H9 (cell line): Measurements from ENCODE around the gene RAD23A. TPM values are rescaled to one million over a fixed set of nuclear protein-coding genes. Genes with fewer than 3 reads are reported as not detected.

Experiments used
- DNase-seq: peaks from one replicate; pipeline ENCODE4 v3.0.0-alpha.2; 2017
- H2AFZ ChIP-seq: one replicate; pipeline ENCODE4 v1.6.1; 2013; ENCODE audit warnings: mild to moderate bottlenecking, low read length, control low read depth, moderate library complexity
- H2AK5ac ChIP-seq: 2 replicates; pipeline ENCODE4 v1.6.1; 2013; ENCODE audit warnings: low read length, control low read depth, mixed read lengths; ENCODE audit not compliant: insufficient read length
- H2BK120ac ChIP-seq: one replicate; pipeline ENCODE4 v1.6.1; 2013; ENCODE audit warnings: low read depth, mild to moderate bottlenecking, low read length, control low read depth, inconsistent platforms; ENCODE audit not compliant: poor library complexity, severe bottlenecking
- H2BK12ac ChIP-seq: 2 replicates; pipeline ENCODE4 v1.6.1; 2013; ENCODE audit warnings: low read length, control low read depth, mixed read lengths, low read depth; ENCODE audit not compliant: insufficient read length
- H2BK15ac ChIP-seq: 2 replicates; pipeline ENCODE4 v1.6.1; 2013; ENCODE audit warnings: low read depth, low read length, control low read depth
- H2BK20ac ChIP-seq: one replicate; pipeline ENCODE4 v1.6.1; 2013; ENCODE audit warnings: low read depth, mild to moderate bottlenecking, low read length, control low read depth, inconsistent platforms; ENCODE audit not compliant: poor library complexity, severe bottlenecking
- H2BK5ac ChIP-seq: 2 replicates; pipeline ENCODE4 v1.6.1; 2013; ENCODE audit warnings: low read length, control low read depth, mixed read lengths; ENCODE audit not compliant: insufficient read length
- H3K14ac ChIP-seq: 2 replicates; pipeline ENCODE4 v1.6.1; 2013; ENCODE audit warnings: low read length, control low read depth; ENCODE audit not compliant: insufficient read depth
- H3K18ac ChIP-seq: 2 replicates; pipeline ENCODE4 v1.6.1; 2013; ENCODE audit warnings: low read depth, mild to moderate bottlenecking, mixed read lengths, low read length, control low read depth; ENCODE audit not compliant: insufficient read length
- H3K23ac ChIP-seq: 2 replicates; pipeline ENCODE4 v1.6.1; 2013; ENCODE audit warnings: low read length, control low read depth, mixed read lengths, low read depth; ENCODE audit not compliant: insufficient read length
- H3K23me2 ChIP-seq: 2 replicates; pipeline ENCODE4 v1.6.1; 2013; ENCODE audit warnings: low read depth, mild to moderate bottlenecking, mixed read lengths, low read length, control low read depth; ENCODE audit not compliant: insufficient read length, poor library complexity, severe bottlenecking
- H3K27ac ChIP-seq: 2 replicates; pipeline ENCODE4 v1.5.1; 2013; ENCODE audit warnings: low read length, control low read depth, mixed read lengths, low read depth; ENCODE audit not compliant: insufficient read length
- H3K27me3 ChIP-seq: 2 replicates; pipeline ENCODE4 v1.6.1; 2013; ENCODE audit warnings: low read length, control low read depth, inconsistent platforms; ENCODE audit not compliant: insufficient read depth
- H3K4ac ChIP-seq: 2 replicates; pipeline ENCODE4 v1.6.1; 2013; ENCODE audit warnings: low read depth, mild to moderate bottlenecking, control low read depth, inconsistent platforms, low read length, moderate library complexity
- H3K4me1 ChIP-seq: 2 replicates; pipeline ENCODE4 v1.6.1; 2013; ENCODE audit warnings: low read length, control low read depth, inconsistent platforms; ENCODE audit not compliant: insufficient read depth
- H3K4me2 ChIP-seq: 2 replicates; pipeline ENCODE4 v1.6.1; 2013; ENCODE audit warnings: low read length, control low read depth, mixed read lengths; ENCODE audit not compliant: insufficient read length, insufficient read depth
- H3K56ac ChIP-seq: 2 replicates; pipeline ENCODE4 v1.6.1; 2013; ENCODE audit warnings: low read depth, mild to moderate bottlenecking, mixed read lengths, low read length, control low read depth; ENCODE audit not compliant: insufficient read length
- H3K79me1 ChIP-seq: 2 replicates; pipeline ENCODE4 v1.6.1; 2013; ENCODE audit warnings: low read depth, mild to moderate bottlenecking, moderate library complexity, low read length, control low read depth, inconsistent platforms; ENCODE audit not compliant: insufficient read depth, poor library complexity, severe bottlenecking
- H3K79me2 ChIP-seq: 2 replicates; pipeline ENCODE4 v1.6.1; 2013; ENCODE audit warnings: low read length, control low read depth, inconsistent platforms; ENCODE audit not compliant: insufficient read depth
- H3K9ac ChIP-seq: 2 replicates; pipeline ENCODE4 v1.6.1; 2013; ENCODE audit warnings: low read length, control low read depth, mixed read lengths; ENCODE audit not compliant: insufficient read length; ENCODE audit errors: extremely low read depth
- H3K9me3 ChIP-seq: one replicate; pipeline ENCODE4 v1.6.1; 2013; ENCODE audit warnings: low read depth, low read length, inconsistent platforms; ENCODE audit not compliant: control insufficient read depth
- H3T11ph ChIP-seq: one replicate; pipeline ENCODE4 v1.6.1; 2013; ENCODE audit warnings: mild to moderate bottlenecking, low read length, control low read depth, inconsistent platforms
- H4K20me1 ChIP-seq: one replicate; pipeline ENCODE4 v1.6.1; 2013; ENCODE audit not compliant: control insufficient read depth, insufficient read length, insufficient read depth
- H4K5ac ChIP-seq: 2 replicates; pipeline ENCODE4 v1.6.1; 2013; ENCODE audit warnings: low read depth, mild to moderate bottlenecking, mixed read lengths, low read length, control low read depth; ENCODE audit not compliant: insufficient read length
- H4K8ac ChIP-seq: replicated peaks from 2 replicates; pipeline ENCODE4 v1.6.1; 2013; ENCODE audit warnings: low read length, control low read depth, mixed read lengths, low read depth; ENCODE audit not compliant: insufficient read length
- H4K91ac ChIP-seq: 2 replicates; pipeline ENCODE4 v1.6.1; 2013; ENCODE audit warnings: low read depth, mild to moderate bottlenecking, moderate library complexity, mixed read lengths, low read length, control low read depth; ENCODE audit not compliant: insufficient read length
- H3K27ac Mint-ChIP-seq, 3 experiments: 2 replicates in 2 of 3; 3 replicates in 1 of 3; pipeline ENCODE4 v1.8.0; 2020 to 2021; ENCODE audit warnings: mixed read lengths in 3 of 3, mild to moderate bottlenecking in 1 of 3, moderate library complexity in 1 of 3
- H3K27me3 Mint-ChIP-seq: 2 replicates; pipeline ENCODE4 v1.8.0; 2021; ENCODE audit warnings: low read depth, mild to moderate bottlenecking, moderate library complexity, mixed read lengths
- H3K36me3 Mint-ChIP-seq, 3 experiments: 2 replicates in 2 of 3; 3 replicates in 1 of 3; pipeline ENCODE4 v1.8.0; 2020 to 2021; ENCODE audit warnings: low read depth in 3 of 3, mixed read lengths in 3 of 3; ENCODE audit not compliant: insufficient read depth in 1 of 3
- H3K4me1 Mint-ChIP-seq, 2 experiments: 2 replicates each; pipeline ENCODE4 v1.8.0; 2020; ENCODE audit warnings: mixed read lengths in 2 of 2
- H3K4me3 Mint-ChIP-seq, 2 experiments: 2 replicates in 1 of 2; 3 replicates in 1 of 2; pipeline ENCODE4 v1.8.0; 2020 to 2021; ENCODE audit warnings: mild to moderate bottlenecking in 2 of 2, mixed read lengths in 2 of 2, moderate library complexity in 1 of 2
- H3K9me3 Mint-ChIP-seq, 2 experiments: 2 replicates in 1 of 2; 3 replicates in 1 of 2; pipeline ENCODE4 v1.8.0; 2020; ENCODE audit warnings: mild to moderate bottlenecking in 2 of 2, mixed read lengths in 2 of 2, moderate library complexity in 1 of 2
- WGBS: extraction: QIAGEN DNeasy Blood & Tissue Kit; methylation state at CpG from one replicate; pipeline ENCODE4 v1.1.7; 2013; ENCODE audit warnings: missing lambda C conversion rate, low lambda C conversion rate, mixed read lengths; ENCODE audit not compliant: insufficient read length; ENCODE audit errors: extremely low coverage; 5-methylcytosine and 5-hydroxymethylcytosine counted together
- total RNA-seq: library from RNA; stranded (reverse); gene quantifications from 2 replicates; pipeline ENCODE4 v1.2.1, GENCODE V29; 2021
- TF ChIP-seq, protein P1 (sequence below): fragments of 200-600 bp; sonication (generic); conservative IDR thresholded peaks from 3 replicates; pipeline ENCODE4 v1.8.0; 2021; ENCODE audit warnings: antibody characterized with exemption, mild to moderate bottlenecking

RAD23A gene
- total RNA-seq, 1 experiment from 2014 or later = 62.2 TPM

GRCh38 chr19:12955996-12956395, 10.3 kb downstream of the RAD23A start:
- Histone ChIP-seq H2BK12ac (no peak overlapping the region), H4K91ac (no peak overlapping the region), H3K56ac (no peak overlapping the region), H3K79me1 (peaks cover 5% of the 10 kb centered on the region), H3K23ac (no peak overlapping the region), H2AFZ (no peak overlapping the region), H3K4ac (no peak overlapping the region), H2BK120ac (no peak overlapping the region), H4K5ac (no peak overlapping the region), H4K8ac (no peak overlapping the region), H3T11ph (no peak overlapping the region), H3K4me1 (no peaks in the 10 kb centered on the region; the same call in 1 of the 2 replicates), H3K9me3 (no peaks in the 10 kb centered on the region), H3K9ac (peak overlapping the region; percentile 68), H4K20me1 (no peaks in the 10 kb centered on the region), H3K27ac (no peak overlapping the region), H3K23me2 (peaks cover 3% of the 10 kb centered on the region), H2BK5ac (no peak overlapping the region), H2AK5ac (no peak overlapping the region), H3K27me3 (no peaks in the 10 kb centered on the region), H3K18ac (no peak overlapping the region), H2BK20ac (no peak overlapping the region), H3K79me2 (peaks cover 7% of the 10 kb centered on the region; the same call in 1 of the 2 replicates), H3K4me2 (peak overlapping the region; percentile 52), H2BK15ac (no peak overlapping the region), H3K14ac (no peak overlapping the region; the same call in 1 of the 2 replicates)
- Mint-ChIP-seq H3K27me3 (peaks cover 4% of the 10 kb centered on the region), H3K4me3 (peak overlapping the region; percentile 88 to 94), H3K27ac (peak overlapping the region; percentile 52 to 90 (median 82); a peak in 6 of 7 replicates), H3K9me3 (peaks cover 0 to 3% of the 10 kb centered on the region in 2 experiments; a peak in 2 of 5 replicates), H3K4me1 (peaks cover 21 to 34% of the 10 kb centered on the region in 2 experiments), H3K36me3 (peaks cover 23 to 46% (median 44%) of the 10 kb centered on the region in 3 experiments)
- WGBS = no CpG with 5 or more reads among the region's 12 CpGs
- TF ChIP-seq, protein P1, sequence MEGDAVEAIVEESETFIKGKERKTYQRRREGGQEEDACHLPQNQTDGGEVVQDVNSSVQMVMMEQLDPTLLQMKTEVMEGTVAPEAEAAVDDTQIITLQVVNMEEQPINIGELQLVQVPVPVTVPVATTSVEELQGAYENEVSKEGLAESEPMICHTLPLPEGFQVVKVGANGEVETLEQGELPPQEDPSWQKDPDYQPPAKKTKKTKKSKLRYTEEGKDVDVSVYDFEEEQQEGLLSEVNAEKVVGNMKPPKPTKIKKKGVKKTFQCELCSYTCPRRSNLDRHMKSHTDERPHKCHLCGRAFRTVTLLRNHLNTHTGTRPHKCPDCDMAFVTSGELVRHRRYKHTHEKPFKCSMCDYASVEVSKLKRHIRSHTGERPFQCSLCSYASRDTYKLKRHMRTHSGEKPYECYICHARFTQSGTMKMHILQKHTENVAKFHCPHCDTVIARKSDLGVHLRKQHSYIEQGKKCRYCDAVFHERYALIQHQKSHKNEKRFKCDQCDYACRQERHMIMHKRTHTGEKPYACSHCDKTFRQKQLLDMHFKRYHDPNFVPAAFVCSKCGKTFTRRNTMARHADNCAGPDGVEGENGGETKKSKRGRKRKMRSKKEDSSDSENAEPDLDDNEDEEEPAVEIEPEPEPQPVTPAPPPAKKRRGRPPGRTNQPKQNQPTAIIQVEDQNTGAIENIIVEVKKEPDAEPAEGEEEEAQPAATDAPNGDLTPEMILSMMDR = no peak
- no peak for DNase-seq
